HCT116 (cell line): ENCODE data around the gene MORN5. TPM values are rescaled to one million over a fixed set of nuclear protein-coding genes. Genes with fewer than 3 reads are reported as not detected.

Experiments used
- ATAC-seq: fragments of 200-7000 bp; cut with Tn5 transposase; 2 replicates; pipeline ENCODE4 v1.9.1; 2020; ENCODE audit warnings: mild to moderate bottlenecking, moderate library complexity
- BruUV-seq: library from RNA; stranded (reverse); fragments of 400-500 nt; replicated peaks from 2 replicates; lab custom pipeline; 2021; lab: Mats Ljungman, UMichigan
- CTCF ChIA-PET: fragments of 300-600 bp; sonication (Branson Sonifier 250); formaldehyde crosslinking; loops from one replicate; lab custom pipeline; 2021; ENCODE audit warnings: antibody characterized with exemption; lab: Charles Lee
- POLR2A ChIA-PET: fragments of 300-600, 350-600 bp; sonication (Branson Sonifier 250); formaldehyde crosslinking; loops from one replicate; lab custom pipeline; 2021; ENCODE audit warnings: antibody characterized with exemption; lab: Charles Lee
- RAD21 ChIA-PET, 2 experiments: fragments of 300-600 bp; sonication (Branson Sonifier 250); formaldehyde crosslinking; loops; one replicate each; lab custom pipeline; 2023; ENCODE audit warnings: low total read pairs in 2 of 2; ENCODE audit not compliant: uncharacterized antibody in 2 of 2, unreplicated experiment in 2 of 2, low non-redundant PET in 1 of 2; lab: Charles Lee
- DNase-seq: peaks from one replicate; pipeline ENCODE4 v3.0.0-alpha.2; 2010; ENCODE audit warnings: low read depth, low spot score
- H2AFZ ChIP-seq: fragments of 200-600 bp; shearing (Covaris generic), sonication (generic); 2 replicates; pipeline ENCODE4 v1.6.1; 2017; ENCODE audit warnings: low read depth, mixed run types, mixed read lengths, antibody characterized with exemption, low read length; ENCODE audit not compliant: poor library complexity, severe bottlenecking
- H3K27ac ChIP-seq: 2 replicates; pipeline ENCODE4 v1.5.1; 2012; ENCODE audit warnings: low read depth, low read length
- H3K27me3 ChIP-seq: fragments of 200-600 bp; sonication (generic); 2 replicates; pipeline ENCODE4 v1.6.1; 2016; ENCODE audit warnings: mixed run types, low read length, mixed read lengths; ENCODE audit not compliant: insufficient read depth
- H3K36me3 ChIP-seq, 2 experiments: fragments of 200-500 bp in 1 of 2; fragments of 200-600 bp in 1 of 2; sonication (Bioruptor generic) in 1 of 2; sonication (generic) in 1 of 2; 2 replicates each; pipeline versions ENCODE4 v1.5.1 to v1.6.1; 2014 to 2016; ENCODE audit warnings: low read length in 2 of 2, inconsistent platforms in 1 of 2, mixed read lengths in 1 of 2, mixed run types in 1 of 2; ENCODE audit not compliant: insufficient read depth in 2 of 2, control insufficient read depth in 1 of 2
- H3K4me1 ChIP-seq, 2 experiments: fragments of 200-600 bp in 1 of 2; sonication (generic) in 1 of 2; 2 replicates each; pipeline versions ENCODE4 v1.5.1 to v1.6.1; 2012 to 2017; ENCODE audit warnings: low read length in 2 of 2, inconsistent platforms in 1 of 2, mild to moderate bottlenecking in 1 of 2, mixed read lengths in 1 of 2, mixed run types in 1 of 2, moderate library complexity in 1 of 2; ENCODE audit not compliant: insufficient read depth in 2 of 2, control insufficient read depth in 1 of 2
- H3K4me2 ChIP-seq: fragments of 200-600 bp; sonication (generic); 2 replicates; pipeline ENCODE4 v1.6.1; 2017; ENCODE audit warnings: mixed run types, low read length, mixed read lengths
- H3K4me3 ChIP-seq, 2 experiments: fragments of 200-600 bp in 1 of 2; sonication (generic) in 1 of 2; replicated peaks in 1 of 2; 2 replicates each; pipeline ENCODE4 v1.5.1; 2011 to 2016; ENCODE audit warnings: low read length in 2 of 2, control low read depth in 1 of 2, low read depth in 1 of 2, mild to moderate bottlenecking in 1 of 2, mixed read lengths in 1 of 2, mixed run types in 1 of 2
- H3K79me2 ChIP-seq: fragments of 200-600 bp; sonication (generic); 2 replicates; pipeline ENCODE4 v1.6.1; 2017; ENCODE audit warnings: mild to moderate bottlenecking, mixed run types, low read length, moderate library complexity, mixed read lengths; ENCODE audit not compliant: insufficient read depth
- H3K9ac ChIP-seq: fragments of 200-600 bp; sonication (generic); 2 replicates; pipeline ENCODE4 v1.6.1; 2016; ENCODE audit warnings: low read length, mixed read lengths
- H3K9me2 ChIP-seq: fragments of 200-600 bp; sonication (generic), shearing (Covaris generic); 2 replicates; pipeline ENCODE4 v1.6.1; 2017; ENCODE audit warnings: mixed run types, mild to moderate bottlenecking, moderate library complexity; ENCODE audit not compliant: insufficient read depth
- H3K9me3 ChIP-seq, 2 experiments: fragments of 200-500 bp in 1 of 2; fragments of 200-600 bp in 1 of 2; sonication (Bioruptor generic) in 1 of 2; sonication (generic) in 1 of 2; 2 replicates each; pipeline ENCODE4 v1.6.1; 2014 to 2017; ENCODE audit warnings: low read length in 2 of 2, mixed read lengths in 2 of 2, inconsistent platforms in 1 of 2, low read depth in 1 of 2, mild to moderate bottlenecking in 1 of 2, mixed run types in 1 of 2, moderate library complexity in 1 of 2; ENCODE audit not compliant: control insufficient read depth in 1 of 2, insufficient read depth in 1 of 2
- H4K20me1 ChIP-seq: fragments of 200-600 bp; sonication (generic), shearing (Covaris generic); 2 replicates; pipeline ENCODE4 v1.6.1; 2017; ENCODE audit warnings: mixed run types, mild to moderate bottlenecking, moderate library complexity; ENCODE audit not compliant: insufficient read depth
- EGR1 ChIP-seq: IDR thresholded peaks from 2 replicates; pipeline ENCODE4 v1.6.1; 2012; ENCODE audit warnings: low read depth
- EZH2 ChIP-seq: fragments of 200-600 bp; sonication (generic); IDR thresholded peaks from 2 replicates; pipeline ENCODE4 v1.6.1; 2017; ENCODE audit warnings: antibody characterized with exemption, mixed run types
- EZH2phosphoT487 ChIP-seq: fragments of 200-600 bp; IDR thresholded peaks from 2 replicates; pipeline ENCODE4 v1.6.1; 2018; ENCODE audit warnings: antibody characterized with exemption, borderline replicate concordance
- POLR2A ChIP-seq: IDR thresholded peaks from 2 replicates; pipeline ENCODE4 v1.7.0; 2011; ENCODE audit warnings: borderline replicate concordance; ENCODE audit not compliant: insufficient read depth, insufficient read length; ENCODE audit errors: extremely low read depth
- SIN3A ChIP-seq: IDR thresholded peaks from 2 replicates; pipeline ENCODE4 v1.6.1; 2012; ENCODE audit warnings: low read depth
- intact Hi-C: fragments of 100-400 bp; cut with micrococcal nuclease; formaldehyde crosslinking; loops from 2 replicates; pipeline ENCODE4 v1.10.0; 2022
- total RNA-seq: library from RNA; stranded (reverse); gene quantifications from one replicate; pipeline ENCODE4 v1.2.1, GENCODE V29; 2021; ENCODE audit not compliant: unreplicated experiment
- TF ChIP-seq, protein P1 (sequence below): IDR thresholded peaks from 2 replicates; pipeline ENCODE4 v1.6.1; 2012; ENCODE audit warnings: low read depth
- TF ChIP-seq, protein P2 (sequence below), 3 experiments: fragments of 200-600 bp in 1 of 3; sonication (generic) in 1 of 3; IDR thresholded peaks in 2 of 3; conservative IDR thresholded peaks in 1 of 3; 2 replicates each; pipeline ENCODE4 v1.5.1; 2012 to 2017; ENCODE audit warnings: low read depth in 2 of 3, low read length in 2 of 3, antibody characterized with exemption in 1 of 3, borderline replicate concordance in 1 of 3, control low read depth in 1 of 3, mild to moderate bottlenecking in 1 of 3, mixed read lengths in 1 of 3, mixed run types in 1 of 3, moderate library complexity in 1 of 3; ENCODE audit not compliant: insufficient read depth in 1 of 3

MORN5 gene
- total RNA-seq, 1 experiment from 2014 or later, result not detected

DNA sequence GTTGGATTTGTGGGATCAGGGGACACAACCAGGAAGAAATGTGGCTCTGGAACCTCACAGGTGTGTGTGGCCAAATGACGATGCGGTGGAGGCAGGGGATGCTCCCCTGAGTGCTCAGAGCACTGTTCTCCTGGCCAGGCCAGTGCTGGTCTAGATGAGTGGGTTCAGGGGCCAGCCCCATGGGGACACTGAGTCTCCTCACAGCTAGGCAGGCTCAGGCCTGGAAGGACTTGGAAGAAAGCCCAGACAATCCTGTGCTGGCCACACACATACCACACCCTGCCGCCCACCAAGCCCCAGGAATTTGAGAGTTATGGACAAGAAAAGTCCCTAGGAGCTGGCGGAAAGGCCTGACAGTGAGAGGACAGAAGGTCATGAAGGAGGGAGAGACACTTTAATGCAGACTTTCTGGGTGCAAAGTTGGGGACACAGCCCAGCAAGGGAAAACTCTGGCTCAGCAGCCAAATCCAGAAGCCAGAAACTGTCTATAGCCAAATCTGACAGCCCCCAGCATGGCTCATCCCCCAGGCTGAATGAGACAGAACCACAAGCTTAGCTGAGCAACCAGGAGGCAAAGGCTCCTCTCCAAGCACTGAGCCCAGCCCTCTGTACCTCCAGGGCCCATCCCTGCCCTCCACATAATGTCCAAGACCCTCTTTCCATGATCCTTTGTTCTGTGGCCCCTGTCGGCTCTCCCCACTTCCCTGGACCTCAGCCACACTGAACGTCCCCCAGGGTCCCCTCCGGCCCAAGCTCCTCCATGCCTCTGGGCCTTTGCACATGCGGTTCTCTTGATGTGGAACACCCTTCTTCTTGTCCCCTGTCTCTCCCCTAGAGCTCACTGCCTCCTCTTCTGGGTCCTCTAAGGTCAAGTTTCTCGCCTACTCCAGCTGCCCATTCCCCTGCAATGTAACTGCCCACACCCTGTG, 46.7 kb downstream of the MORN5 start:
- H4K20me1 ChIP-seq, result no peaks in the 10 kb centered on the region
- H3K27me3 ChIP-seq, result no peaks in the 10 kb centered on the region
- no peaks in the 10 kb centered on the region for H3K36me3 ChIP-seq
- BruUV-seq, result no TSS peak
- no peak overlapping the region; the same call in 1 of the 2 replicates for H3K27ac ChIP-seq
- no peak for DNase-seq
- no peak for TF ChIP-seq EGR1
- TF ChIP-seq, protein P1, sequence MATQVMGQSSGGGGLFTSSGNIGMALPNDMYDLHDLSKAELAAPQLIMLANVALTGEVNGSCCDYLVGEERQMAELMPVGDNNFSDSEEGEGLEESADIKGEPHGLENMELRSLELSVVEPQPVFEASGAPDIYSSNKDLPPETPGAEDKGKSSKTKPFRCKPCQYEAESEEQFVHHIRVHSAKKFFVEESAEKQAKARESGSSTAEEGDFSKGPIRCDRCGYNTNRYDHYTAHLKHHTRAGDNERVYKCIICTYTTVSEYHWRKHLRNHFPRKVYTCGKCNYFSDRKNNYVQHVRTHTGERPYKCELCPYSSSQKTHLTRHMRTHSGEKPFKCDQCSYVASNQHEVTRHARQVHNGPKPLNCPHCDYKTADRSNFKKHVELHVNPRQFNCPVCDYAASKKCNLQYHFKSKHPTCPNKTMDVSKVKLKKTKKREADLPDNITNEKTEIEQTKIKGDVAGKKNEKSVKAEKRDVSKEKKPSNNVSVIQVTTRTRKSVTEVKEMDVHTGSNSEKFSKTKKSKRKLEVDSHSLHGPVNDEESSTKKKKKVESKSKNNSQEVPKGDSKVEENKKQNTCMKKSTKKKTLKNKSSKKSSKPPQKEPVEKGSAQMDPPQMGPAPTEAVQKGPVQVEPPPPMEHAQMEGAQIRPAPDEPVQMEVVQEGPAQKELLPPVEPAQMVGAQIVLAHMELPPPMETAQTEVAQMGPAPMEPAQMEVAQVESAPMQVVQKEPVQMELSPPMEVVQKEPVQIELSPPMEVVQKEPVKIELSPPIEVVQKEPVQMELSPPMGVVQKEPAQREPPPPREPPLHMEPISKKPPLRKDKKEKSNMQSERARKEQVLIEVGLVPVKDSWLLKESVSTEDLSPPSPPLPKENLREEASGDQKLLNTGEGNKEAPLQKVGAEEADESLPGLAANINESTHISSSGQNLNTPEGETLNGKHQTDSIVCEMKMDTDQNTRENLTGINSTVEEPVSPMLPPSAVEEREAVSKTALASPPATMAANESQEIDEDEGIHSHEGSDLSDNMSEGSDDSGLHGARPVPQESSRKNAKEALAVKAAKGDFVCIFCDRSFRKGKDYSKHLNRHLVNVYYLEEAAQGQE, result no peak
- no peak for TF ChIP-seq EZH2phosphoT487
- TF ChIP-seq, all 23 proteins: peak for 0
- ChIA-PET CTCF (no interaction called here), POLR2A (no interaction called here), RAD21 (no interaction called here)
- intact Hi-C loops, result no loop called here
- peaks cover 9 to 12% of the 10 kb centered on the region in 2 experiments for H3K4me1 ChIP-seq
- no peaks in the 10 kb centered on the region for H3K9me3 ChIP-seq
- peak; percentile 44 for ATAC-seq
- no peaks in the 10 kb centered on the region for H3K79me2 ChIP-seq
- no peak overlapping the region for H3K9ac ChIP-seq
- peak overlapping the region; percentile 48 for H3K4me2 ChIP-seq
- no peaks in the 10 kb centered on the region for H3K9me2 ChIP-seq
- H3K4me3 ChIP-seq, result no peak overlapping the region
- H2AFZ ChIP-seq, result no peak overlapping the region

DNA sequence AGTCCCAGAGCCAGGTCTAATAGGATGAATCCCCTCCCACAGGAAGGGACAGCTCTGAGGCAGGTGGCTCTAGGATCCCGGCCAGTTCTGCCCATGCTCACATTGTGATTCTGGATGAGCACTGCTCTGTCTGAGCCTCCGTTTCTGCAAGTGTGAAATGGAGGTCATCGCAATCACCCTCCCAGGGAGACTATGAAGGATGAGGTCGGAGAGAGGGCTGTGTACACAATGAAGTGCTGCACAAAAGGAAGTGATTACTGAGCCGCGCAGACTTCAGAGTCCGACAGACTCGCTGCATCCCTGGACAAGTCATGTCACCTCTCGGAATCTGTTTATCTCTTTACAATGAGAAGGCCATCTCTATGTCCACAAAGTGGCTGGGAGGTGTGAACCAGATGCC, 47.4 kb downstream of the MORN5 start:
- H3K4me2 ChIP-seq, result no peak overlapping the region
- H3K4me3 ChIP-seq, result no peak overlapping the region
- H3K27me3 ChIP-seq, result no peaks in the 10 kb centered on the region
- H3K27ac ChIP-seq, result no peak overlapping the region
- DNase-seq (no peak), ATAC-seq (no peak)
- BruUV-seq, result no TSS peak
- TF ChIP-seq POLR2A (no peak), SIN3A (no peak), EZH2 (no peak)
- TF ChIP-seq, protein P2, sequence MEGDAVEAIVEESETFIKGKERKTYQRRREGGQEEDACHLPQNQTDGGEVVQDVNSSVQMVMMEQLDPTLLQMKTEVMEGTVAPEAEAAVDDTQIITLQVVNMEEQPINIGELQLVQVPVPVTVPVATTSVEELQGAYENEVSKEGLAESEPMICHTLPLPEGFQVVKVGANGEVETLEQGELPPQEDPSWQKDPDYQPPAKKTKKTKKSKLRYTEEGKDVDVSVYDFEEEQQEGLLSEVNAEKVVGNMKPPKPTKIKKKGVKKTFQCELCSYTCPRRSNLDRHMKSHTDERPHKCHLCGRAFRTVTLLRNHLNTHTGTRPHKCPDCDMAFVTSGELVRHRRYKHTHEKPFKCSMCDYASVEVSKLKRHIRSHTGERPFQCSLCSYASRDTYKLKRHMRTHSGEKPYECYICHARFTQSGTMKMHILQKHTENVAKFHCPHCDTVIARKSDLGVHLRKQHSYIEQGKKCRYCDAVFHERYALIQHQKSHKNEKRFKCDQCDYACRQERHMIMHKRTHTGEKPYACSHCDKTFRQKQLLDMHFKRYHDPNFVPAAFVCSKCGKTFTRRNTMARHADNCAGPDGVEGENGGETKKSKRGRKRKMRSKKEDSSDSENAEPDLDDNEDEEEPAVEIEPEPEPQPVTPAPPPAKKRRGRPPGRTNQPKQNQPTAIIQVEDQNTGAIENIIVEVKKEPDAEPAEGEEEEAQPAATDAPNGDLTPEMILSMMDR (IDR thresholded peaks at IDR 0.05 in 2 of 3, conservative IDR thresholded peaks at IDR 0.05 in 1 of 3; ENCODE audit: borderline replicate concordance in 1 of 3, insufficient read depth in 1 of 3, low read depth in 2 of 3, low read length in 2 of 3), result no peak
- no peaks in the 10 kb centered on the region for H3K9me2 ChIP-seq
- H3K9ac ChIP-seq, result no peak overlapping the region
- no peaks in the 10 kb centered on the region for H3K9me3 ChIP-seq
- H4K20me1 ChIP-seq, result no peaks in the 10 kb centered on the region
- peaks cover 9 to 12% of the 10 kb centered on the region in 2 experiments for H3K4me1 ChIP-seq
- H3K79me2 ChIP-seq, result no peaks in the 10 kb centered on the region
- intact Hi-C loops, result no loop called here
- RAD21 ChIA-PET, result no interaction called here
- POLR2A ChIA-PET, result no interaction called here
- H2AFZ ChIP-seq, result no peak overlapping the region
- CTCF ChIA-PET, result no interaction called here
- no peaks in the 10 kb centered on the region for H3K36me3 ChIP-seq
